A673 (cell line): Measurements from ENCODE around the gene CEMIP2. TPM values are rescaled to one million over a fixed set of nuclear protein-coding genes. Genes with fewer than 3 reads are reported as not detected.

ENCODE experiments used
- BruUV-seq: library from RNA; stranded (reverse); fragments of 400-500 nt; replicated peaks from 2 replicates; lab custom pipeline; 2021; lab: Mats Ljungman, UMichigan
- CTCF ChIA-PET: fragments of 300-600 bp; sonication (Branson Sonifier 250); formaldehyde crosslinking; loops from one replicate; lab custom pipeline; 2022; ENCODE audit warnings: antibody characterized with exemption; lab: Charles Lee
- POLR2A ChIA-PET: fragments of 300-600 bp; sonication (Branson Sonifier 250); formaldehyde crosslinking; loops from one replicate; lab custom pipeline; 2022; ENCODE audit warnings: antibody characterized with exemption; ENCODE audit not compliant: low non-redundant PET; lab: Charles Lee
- DNase-seq: peaks from one replicate; pipeline ENCODE4 v3.0.0-alpha.2; 2015; ENCODE audit warnings: low spot score
- H3K27ac ChIP-seq: fragments of 200-600 bp; sonication (generic); 2 replicates; pipeline ENCODE4 v1.5.1; 2016; ENCODE audit warnings: mixed run types, low read depth, mild to moderate bottlenecking, mixed read lengths, antibody characterized with exemption, low read length; ENCODE audit not compliant: poor library complexity, severe bottlenecking
- H3K27me3 ChIP-seq: fragments of 200-600 bp; sonication (generic); replicated peaks from 2 replicates; pipeline ENCODE4 v1.6.1; 2017; ENCODE audit warnings: mixed run types, low read depth, mild to moderate bottlenecking, mixed read lengths, antibody characterized with exemption, low read length; ENCODE audit not compliant: insufficient read depth, poor library complexity
- H3K36me3 ChIP-seq: fragments of 200-600 bp; sonication (generic); 2 replicates; pipeline ENCODE4 v1.6.1; 2016; ENCODE audit warnings: mixed run types, mild to moderate bottlenecking, mixed read lengths, antibody characterized with exemption, low read length; ENCODE audit not compliant: insufficient read depth, poor library complexity, severe bottlenecking
- H3K4me1 ChIP-seq: fragments of 200-600 bp; sonication (generic); 2 replicates; pipeline ENCODE4 v1.6.1; 2017; ENCODE audit warnings: mixed run types, mild to moderate bottlenecking, mixed read lengths, antibody characterized with exemption, low read length; ENCODE audit not compliant: insufficient read depth, poor library complexity, severe bottlenecking
- H3K4me3 ChIP-seq: fragments of 200-600 bp; sonication (generic); 2 replicates; pipeline ENCODE4 v1.5.1; 2016; ENCODE audit warnings: low read depth, mixed run types, mild to moderate bottlenecking, mixed read lengths, low read length; ENCODE audit not compliant: poor library complexity, severe bottlenecking
- H3K9me3 ChIP-seq: fragments of 200-600 bp; sonication (generic); 2 replicates; pipeline ENCODE4 v1.6.1; 2016; ENCODE audit warnings: mixed run types, low read depth, mild to moderate bottlenecking, mixed read lengths, antibody characterized with exemption, low read length; ENCODE audit not compliant: poor library complexity, severe bottlenecking
- CTCF ChIP-seq: fragments of 300-800, 200-600 bp; sonication (generic); conservative IDR thresholded peaks from 2 replicates; pipeline ENCODE4 v1.5.1; 2017; ENCODE audit warnings: low read depth, mild to moderate bottlenecking, antibody characterized with exemption, low read length, moderate library complexity, mixed read lengths
- EZH2 ChIP-seq: fragments of 200-600 bp; sonication (generic); IDR thresholded peaks from 2 replicates; pipeline ENCODE4 v1.6.1; 2017; ENCODE audit warnings: borderline replicate concordance, low read depth, mild to moderate bottlenecking, mixed read lengths, antibody characterized with exemption, low read length; ENCODE audit not compliant: poor library complexity, severe bottlenecking
- intact Hi-C: fragments of 100-400 bp; cut with micrococcal nuclease; formaldehyde crosslinking; loops from one replicate; pipeline ENCODE4 v1.10.0; 2022; ENCODE audit not compliant: unreplicated experiment
- total RNA-seq: library from RNA; stranded (reverse); gene quantifications from 2 replicates; pipeline ENCODE4 v1.2.3, GENCODE V29; 2021

CEMIP2 gene
- total RNA-seq, 1 experiment from 2014 or later = 32.9 TPM

- intact Hi-C loops = no loop called here
- Histone ChIP-seq H3K36me3 (no peaks in the 10 kb centered on the region), H3K9me3 (no peaks in the 10 kb centered on the region), H3K4me3 (no peak overlapping the region), H3K4me1 (no peaks in the 10 kb centered on the region), H3K27me3 (no peaks in the 10 kb centered on the region), H3K27ac (no peak overlapping the region)
- BruUV-seq = no TSS peak
- ChIA-PET POLR2A (no interaction called here), CTCF (no interaction called here)
- TF ChIP-seq EZH2 (no peak), CTCF (no peak)
- DNase-seq = no peak
Measured at GRCh38 chr9:71668717-71669116, 99.6 kb downstream of the CEMIP2 start.

GRCh38 chr9:71665247-71665646 lies 103.1 kb downstream of the CEMIP2 start:
- DNase-seq = no peak
- Histone ChIP-seq H3K4me3 (no peak overlapping the region), H3K36me3 (no peaks in the 10 kb centered on the region), H3K27ac (no peak overlapping the region), H3K27me3 (no peaks in the 10 kb centered on the region), H3K9me3 (no peaks in the 10 kb centered on the region), H3K4me1 (no peaks in the 10 kb centered on the region)
- TF ChIP-seq CTCF (no peak), EZH2 (no peak)
- ChIA-PET POLR2A (no interaction called here), CTCF (no interaction called here)
- no TSS peak for BruUV-seq
- intact Hi-C loops = no loop called here

GRCh38 chr9:71664566-71664965 lies 103.7 kb downstream of the CEMIP2 start:
- POLR2A ChIA-PET = no interaction called here

More at GRCh38 chr9:71664566-71664965, 103.7 kb downstream of the CEMIP2 start:
- DNase-seq = no peak
- Histone ChIP-seq H3K4me3 (no peak overlapping the region), H3K27ac (no peak overlapping the region), H3K36me3 (no peaks in the 10 kb centered on the region), H3K9me3 (no peaks in the 10 kb centered on the region), H3K4me1 (no peaks in the 10 kb centered on the region), H3K27me3 (no peaks in the 10 kb centered on the region)
- CTCF ChIA-PET = no interaction called here
- intact Hi-C loops = no loop called here
- TF ChIP-seq CTCF (no peak), EZH2 (no peak)
- BruUV-seq = no TSS peak
